Activated gamma-delta T cell treated with anti-CD3 and anti-CD28 coated beads, Interleukin-2, amount 50 U/mL, for 16 hours (primary cell): ENCODE measurements around the gene FBXL7.

ENCODE experiments used
- DNase-seq: peaks from one replicate; pipeline ENCODE4 v3.0.0-alpha.2; 2020; ENCODE audit warnings: low read depth

Gene FBXL7

DNA sequence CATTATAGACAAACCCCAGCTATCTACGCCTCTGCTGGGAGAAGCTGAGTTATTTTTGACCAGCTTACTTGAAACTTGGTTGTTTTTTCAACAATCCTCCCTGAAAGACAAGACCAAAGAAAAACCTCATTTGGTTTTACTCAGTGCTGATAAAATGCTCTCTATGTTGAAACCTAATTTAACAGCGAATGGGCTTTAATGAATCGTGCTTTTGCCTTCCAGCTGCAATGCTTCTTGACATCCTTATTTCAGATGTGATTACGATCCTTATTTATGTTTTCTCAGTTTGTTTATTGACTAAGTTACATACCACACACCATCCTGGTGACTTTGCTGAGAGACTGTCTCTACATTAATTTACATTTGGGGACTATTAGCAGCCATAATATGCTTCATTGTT lies 179.2 kb downstream of the FBXL7 start:
- no peak for DNase-seq

DNA sequence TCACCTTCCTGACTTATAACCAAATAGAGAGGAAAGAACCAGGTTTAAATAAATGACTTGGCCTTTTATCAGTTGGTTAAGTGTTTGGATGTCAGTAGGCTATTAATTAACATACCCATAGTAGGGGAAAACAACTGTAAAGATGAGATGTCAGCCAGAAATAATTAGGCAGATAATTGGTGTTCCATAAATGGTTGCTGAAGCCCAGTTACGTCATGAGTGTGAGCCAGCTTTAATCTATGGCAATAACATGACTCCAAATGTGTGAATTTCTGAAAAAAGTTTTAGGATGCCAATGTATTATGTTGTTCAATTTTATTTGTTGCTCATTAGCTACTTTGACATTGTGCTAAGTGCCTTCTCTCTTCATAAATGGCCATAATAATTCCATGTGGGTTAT lies 180.5 kb downstream of the FBXL7 start:
- no peak for DNase-seq

DNA sequence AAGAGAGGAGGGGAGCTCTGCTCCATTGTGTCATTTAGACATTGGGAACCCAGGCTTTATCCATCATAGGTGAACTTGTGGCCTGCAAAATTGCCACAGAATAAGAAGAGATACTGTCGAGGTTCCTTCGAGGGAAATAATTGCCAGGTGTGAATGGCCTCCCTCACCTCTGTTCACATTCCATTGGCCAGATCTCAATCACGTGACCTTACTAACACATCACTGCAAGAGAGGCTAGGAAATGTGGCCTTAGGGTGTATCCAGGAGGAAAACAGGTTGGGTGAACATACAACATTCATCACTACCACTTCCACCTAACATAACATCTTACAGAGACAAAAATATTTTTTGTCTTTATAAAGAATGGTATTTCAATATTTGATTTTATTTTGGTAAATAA lies 182.1 kb downstream of the FBXL7 start:
- no peak for DNase-seq

- DNase-seq = no peak
Measured at GRCh38 chr5:15682566-15682965, 182.6 kb downstream of the FBXL7 start.

DNA sequence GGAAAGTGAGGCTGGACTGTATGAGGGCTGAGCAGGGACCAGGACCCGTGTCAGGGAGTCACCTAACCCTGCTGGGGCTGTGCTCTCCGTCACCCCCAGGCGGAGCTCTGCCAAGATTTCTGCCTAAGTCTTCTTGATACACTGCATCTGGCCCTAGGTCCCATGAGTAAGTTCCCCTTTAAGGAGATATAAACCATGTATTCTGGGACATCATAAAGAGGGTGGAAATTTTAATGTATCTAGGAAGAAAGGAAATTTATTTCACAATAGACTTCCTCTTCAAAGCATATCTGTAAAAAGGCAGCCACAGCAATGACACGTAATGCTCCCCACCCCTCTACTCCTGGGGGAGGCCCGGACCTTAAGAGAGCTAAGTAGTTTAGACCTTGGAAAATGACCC lies 183.4 kb downstream of the FBXL7 start:
- DNase-seq = no peak

- DNase-seq = no peak
Measured at GRCh38 chr5:15687401-15687800, 187.4 kb downstream of the FBXL7 start.

DNA sequence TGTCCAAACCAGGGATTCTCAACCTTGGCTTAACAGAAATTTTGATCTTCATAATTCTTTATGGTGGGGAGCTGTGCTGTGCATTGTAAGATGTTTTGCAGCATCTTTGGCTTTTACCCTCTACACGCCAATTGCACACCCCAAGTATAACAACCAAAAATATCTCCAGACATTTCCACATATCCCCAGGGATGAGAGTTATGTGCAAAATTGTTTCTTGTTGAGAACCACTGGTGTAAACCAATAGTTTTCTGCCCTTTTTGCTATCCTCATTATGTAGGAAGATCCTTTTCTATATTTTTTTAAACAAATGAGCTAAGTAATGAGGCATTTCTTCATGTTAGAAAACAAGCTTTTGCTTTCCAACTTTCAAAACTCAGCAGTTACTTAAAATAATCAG lies 189.9 kb downstream of the FBXL7 start:
- no peak for DNase-seq

DNA sequence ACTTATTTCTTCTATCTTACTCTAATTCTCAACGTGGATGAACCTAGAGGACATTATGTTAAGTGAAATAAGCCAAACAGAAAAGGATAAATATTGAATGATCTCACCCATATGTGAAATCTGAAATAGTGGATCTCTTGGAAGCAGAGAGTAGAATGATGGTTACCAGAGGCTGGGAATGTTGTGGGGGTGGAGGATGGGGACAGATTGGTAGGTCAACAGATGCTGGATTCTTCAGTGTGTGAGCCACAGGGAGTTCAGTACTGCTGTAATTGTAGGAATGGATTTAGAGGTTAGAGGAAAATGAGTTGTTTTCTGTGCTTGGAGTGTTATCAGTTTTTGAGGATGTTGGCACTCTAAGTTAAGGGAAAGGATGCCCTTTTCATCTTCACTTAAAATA lies 190.6 kb downstream of the FBXL7 start:
- DNase-seq = no peak

- no peak for DNase-seq
Measured at GRCh38 chr5:15691521-15691920, 191.5 kb downstream of the FBXL7 start.

- DNase-seq = no peak
Measured at GRCh38 chr5:15692706-15693381, 192.9 kb downstream of the FBXL7 start.

DNA sequence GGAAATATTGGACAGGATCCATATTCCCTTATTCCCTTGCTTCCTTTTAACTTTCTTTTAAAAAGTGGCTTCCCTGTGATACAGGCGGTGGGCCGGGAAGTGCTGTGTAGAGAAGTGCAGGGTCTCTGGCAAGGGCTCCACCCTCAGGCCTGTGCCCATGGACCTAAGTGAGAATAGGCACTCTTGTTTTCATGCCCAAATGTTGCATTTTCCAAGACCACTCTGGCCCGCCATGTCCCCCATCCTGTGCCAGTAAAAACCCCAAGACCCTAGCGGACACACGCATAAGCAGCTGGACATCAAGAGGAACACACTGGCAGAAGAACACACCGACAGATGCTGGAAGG lies 193.4 kb downstream of the FBXL7 start:
- DNase-seq = no peak

GRCh38 chr5:15693933-15694332 lies 194.0 kb downstream of the FBXL7 start:
- DNase-seq = no peak

GRCh38 chr5:15694696-15695214 lies 194.8 kb downstream of the FBXL7 start:
- DNase-seq = no peak

DNA sequence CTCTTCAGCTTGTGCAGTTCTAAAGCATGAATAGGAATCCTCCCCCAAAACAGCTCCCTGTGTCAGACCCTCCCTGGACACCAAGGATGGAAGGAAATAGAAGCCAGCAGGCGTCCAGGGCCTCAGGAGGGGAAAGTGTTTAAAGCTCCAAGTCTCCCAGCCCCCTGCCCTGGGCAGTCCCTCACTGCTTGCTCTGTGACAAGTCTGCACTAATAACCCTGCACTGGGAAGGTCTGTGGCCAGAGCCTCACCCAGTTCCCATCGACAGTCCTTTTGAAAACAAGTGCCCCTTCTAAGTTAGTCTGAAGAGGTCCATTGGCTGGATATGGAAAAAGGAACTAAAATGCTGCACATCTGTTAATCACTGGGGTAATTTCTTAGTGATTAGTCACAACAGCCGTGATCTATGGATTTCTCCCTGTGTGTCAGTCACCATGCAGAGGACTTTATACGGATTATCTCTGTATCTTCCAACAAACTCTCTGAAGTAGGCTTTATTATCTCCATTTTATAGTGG lies 195.3 kb downstream of the FBXL7 start:
- no peak for DNase-seq

DNA sequence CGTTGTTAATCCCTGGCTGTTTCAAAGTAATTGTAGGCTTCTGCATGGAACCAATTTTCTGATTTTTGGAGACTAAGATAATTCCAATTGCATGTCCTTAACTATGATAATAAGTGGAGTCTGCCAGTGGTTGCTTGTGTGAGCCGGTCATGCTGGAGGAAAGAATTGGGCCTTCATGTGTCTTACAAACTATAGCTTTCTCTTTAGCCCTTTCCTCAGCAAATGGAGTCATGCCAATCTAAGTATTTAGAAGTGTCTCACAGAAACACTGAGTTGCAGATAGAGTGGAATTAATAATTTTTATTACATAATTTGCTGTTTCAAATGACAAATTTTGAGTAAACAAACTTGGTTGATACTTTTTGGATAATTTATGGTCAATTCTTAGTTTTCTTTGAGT lies 200.4 kb downstream of the FBXL7 start:
- DNase-seq = no peak

- no peak for DNase-seq
Measured at GRCh38 chr5:15702102-15702501, 202.1 kb downstream of the FBXL7 start.

DNA sequence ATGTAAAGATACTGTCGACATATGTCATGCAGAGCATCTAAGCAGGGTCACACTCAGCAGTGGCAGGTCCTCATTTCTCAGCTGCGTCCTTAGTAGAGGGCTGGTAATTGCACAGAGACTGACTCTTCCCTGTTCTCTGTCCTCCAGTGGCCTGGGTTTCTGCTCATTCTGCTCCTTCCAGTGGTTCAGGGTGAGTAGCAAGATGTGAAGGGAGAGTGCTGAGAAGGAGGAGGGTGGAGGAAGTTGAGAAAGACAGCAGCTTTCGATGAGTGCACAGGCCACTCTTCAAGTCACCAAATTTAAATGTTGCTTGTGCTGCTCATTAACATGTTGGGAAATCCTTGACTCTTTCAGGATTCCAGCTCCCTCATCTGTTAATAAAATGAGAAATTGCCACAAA lies 203.9 kb downstream of the FBXL7 start:
- no peak for DNase-seq

- DNase-seq = no peak
Measured at GRCh38 chr5:15704397-15704947, 204.5 kb downstream of the FBXL7 start.

DNA sequence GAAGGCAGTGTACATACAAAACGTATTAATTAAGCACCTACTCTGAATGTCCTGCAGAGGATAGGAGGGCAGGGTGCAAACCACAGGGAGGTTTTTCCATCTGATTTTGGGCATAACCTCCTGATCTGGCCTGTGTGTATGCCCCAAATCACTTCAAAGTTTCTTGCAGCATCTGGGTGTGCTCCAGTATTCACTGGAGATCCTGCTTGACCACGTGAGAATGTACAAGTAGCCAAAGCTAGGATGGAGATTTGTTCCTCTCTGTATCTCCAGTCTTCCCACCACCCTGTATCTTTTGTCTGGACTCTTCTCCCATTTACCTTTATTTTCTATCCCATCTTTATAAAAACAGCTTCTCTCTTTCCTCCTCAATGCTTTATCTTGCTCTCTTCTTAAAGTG lies 207.7 kb downstream of the FBXL7 start:
- no peak for DNase-seq

GRCh38 chr5:15711892-15712291 lies 211.9 kb downstream of the FBXL7 start:
- DNase-seq = no peak

DNA sequence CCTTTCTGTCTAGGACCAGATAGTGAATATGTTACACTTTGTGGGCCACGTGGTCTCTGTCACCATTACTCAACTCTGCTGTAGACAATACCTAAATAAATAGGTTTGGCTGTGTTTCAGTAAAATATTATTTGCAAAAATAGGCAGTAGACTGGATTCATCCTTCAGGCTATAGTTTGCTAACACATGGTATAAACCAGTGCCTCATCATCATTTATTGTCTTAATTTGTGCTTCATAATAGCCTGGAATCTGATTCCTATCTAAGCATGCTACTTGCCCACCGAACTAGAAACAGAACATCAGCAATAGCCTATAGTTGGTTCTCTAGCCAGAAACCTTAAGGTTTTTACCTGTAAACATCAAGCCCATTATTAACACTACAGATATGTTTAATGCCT lies 215.6 kb downstream of the FBXL7 start:
- no peak for DNase-seq

DNA sequence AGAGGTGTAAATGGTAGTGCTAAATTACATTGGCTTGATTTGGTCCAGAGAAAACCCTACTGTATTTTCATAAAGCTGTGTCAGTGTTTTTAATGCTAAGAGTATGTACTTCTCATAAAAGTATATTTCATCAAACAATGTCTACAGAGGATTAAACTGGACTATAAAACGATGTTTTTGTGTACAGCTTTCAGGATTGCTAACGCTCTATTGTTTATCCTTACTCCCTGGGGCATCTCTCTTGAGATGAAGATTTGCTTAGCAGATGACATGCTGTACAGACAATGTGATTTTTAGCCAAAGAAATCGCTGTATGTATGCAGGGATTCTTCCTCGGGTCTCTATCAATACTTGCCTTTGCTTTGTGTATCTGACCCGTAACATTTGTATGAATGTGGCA lies 216.0 kb downstream of the FBXL7 start:
- no peak for DNase-seq

- no peak for DNase-seq
Measured at GRCh38 chr5:15717001-15717400, 217.0 kb downstream of the FBXL7 start.
